HepG2 (cell line): Measurements from ENCODE around the gene UBE2C. TPM values are rescaled to one million over a fixed set of nuclear protein-coding genes. Genes with fewer than 3 reads are reported as not detected.
A peak's percentile ranks its signal among the peaks of the same experiment; 100 is the strongest.

Experiments used
- ATF2 ChIP-seq: sonication (generic); formaldehyde crosslinking; IDR thresholded peaks from 2 replicates; pipeline ENCODE4 v1.4.0; 2020; ENCODE audit warnings: missing genetic modification reagents
- CSRNP2 ChIP-seq: sonication (generic); formaldehyde crosslinking; conservative IDR thresholded peaks from 2 replicates; pipeline ENCODE4 v1.8.0; 2022; ENCODE audit warnings: low read depth, missing genetic modification reagents
- KMT2B ChIP-seq: IDR thresholded peaks from 2 replicates; pipeline ENCODE4 v1.6.1; 2016; ENCODE audit warnings: missing genetic modification reagents, missing compliant biosample characterization
- MAFG ChIP-seq: sonication (generic); formaldehyde crosslinking; IDR thresholded peaks from 2 replicates; pipeline ENCODE4 v1.5.1; 2020; ENCODE audit warnings: mild to moderate bottlenecking, missing genetic modification reagents
- NFKB2 ChIP-seq: sonication (generic); formaldehyde crosslinking; IDR thresholded peaks from 2 replicates; pipeline ENCODE4 v1.4.0; 2020; ENCODE audit warnings: missing genetic modification reagents, borderline replicate concordance
- POGK ChIP-seq: sonication (generic); formaldehyde crosslinking; conservative IDR thresholded peaks from 2 replicates; pipeline ENCODE4 v1.8.0; 2022; ENCODE audit warnings: mild to moderate bottlenecking, moderate library complexity, missing genetic modification reagents
- RFXAP ChIP-seq: sonication (generic); formaldehyde crosslinking; IDR thresholded peaks from 2 replicates; pipeline ENCODE4 v1.4.0; 2020; ENCODE audit warnings: missing genetic modification reagents, borderline replicate concordance
- SRSF4 ChIP-seq: fragments of 200-400 bp; formaldehyde crosslinking; IDR thresholded peaks from one replicate; pipeline ENCODE4 v1.6.1; 2018; ENCODE audit warnings: mild to moderate bottlenecking, low read depth, low read length, moderate library complexity; ENCODE audit not compliant: poor library complexity, severe bottlenecking
- TBX3 ChIP-seq: fragments of 450-650 bp; IDR thresholded peaks from 2 replicates; pipeline ENCODE4 v1.6.1; 2017; ENCODE audit warnings: antibody characterized with exemption, mild to moderate bottlenecking, inconsistent platforms, borderline replicate concordance
- TCF7L2 ChIP-seq: IDR thresholded peaks from 2 replicates; pipeline ENCODE4 v1.6.1; 2011; ENCODE audit warnings: mild to moderate bottlenecking, low read depth, low read length, moderate library complexity
- THRA ChIP-seq: sonication (generic); formaldehyde crosslinking; IDR thresholded peaks from 2 replicates; pipeline ENCODE4 v1.4.0; 2020; ENCODE audit warnings: missing genetic modification reagents, borderline replicate concordance
- ZNF143 ChIP-seq: sonication (generic); formaldehyde crosslinking; IDR thresholded peaks from 2 replicates; pipeline ENCODE4 v1.4.0; 2020; ENCODE audit warnings: missing genetic modification reagents
- ZNF484 ChIP-seq: sonication (generic); formaldehyde crosslinking; IDR thresholded peaks from 2 replicates; pipeline ENCODE4 v1.5.1; 2020; ENCODE audit warnings: mild to moderate bottlenecking, low read depth, missing genetic modification reagents, borderline replicate concordance
- ZNF790 ChIP-seq: sonication (generic); formaldehyde crosslinking; IDR thresholded peaks from 2 replicates; pipeline ENCODE4 v1.8.0; 2022; ENCODE audit warnings: missing genetic modification reagents, mild to moderate bottlenecking, borderline replicate concordance
- ZSCAN21 ChIP-seq: sonication (generic); formaldehyde crosslinking; IDR thresholded peaks from 2 replicates; pipeline ENCODE4 v1.8.0; 2022; ENCODE audit warnings: mild to moderate bottlenecking, missing genetic modification reagents, moderate library complexity, borderline replicate concordance
- ZZZ3 ChIP-seq: sonication (generic); formaldehyde crosslinking; IDR thresholded peaks from 2 replicates; pipeline ENCODE4 v1.4.0; 2020; ENCODE audit warnings: missing genetic modification reagents, mild to moderate bottlenecking, borderline replicate concordance
- polyA plus RNA-seq, 8 experiments: library from polyadenylated mRNA; depleted of rRNA in 3 of 8; stranded (reverse) in 7 of 8; unstranded in 1 of 8; fragments of >200 nt; fragmentation: Illumina TruSeq in 4 of 8; extraction: Trizol in 4 of 8; gene quantifications; 2 replicates each; pipeline versions ENCODE4 v1.2.1 to v1.2.3, GENCODE V29; 2011 to 2016; ENCODE audit warnings: low read depth in 4 of 8, missing spikeins in 1 of 8, mixed read lengths in 1 of 8; ENCODE audit not compliant: insufficient read depth in 1 of 8
- total RNA-seq, 5 experiments: library from RNA; depleted of rRNA; stranded (reverse); fragments of >200 nt; fragmentation: Illumina TruSeq; extraction: Trizol; gene quantifications; 2 replicates each; pipeline ENCODE4 v1.2.3, GENCODE V29; 2016; ENCODE audit warnings: low read depth in 1 of 5

The UBE2C gene
- total and polyA plus RNA-seq, 2 of the 13 experiments (the other 11 are each of a cell fraction or from before 2014, with no cell fraction given) = 100 to 123 TPM

GRCh38 chr20:45857114-45857881 lies 44.9 kb downstream of the UBE2C start, which contains the start of the genes ACOT8 and ZSWIM3 (continued):
- TF ChIP-seq THRA (CRISPR knock-in tag) = peak; percentile 51
- no peak for TF ChIP-seq MAFG (CRISPR knock-in tag)
- TF ChIP-seq TBX3 = peak; percentile 43; the same call in 1 of the 2 replicates
- no peak for TF ChIP-seq ZNF790 (CRISPR knock-in tag)
- TF ChIP-seq NFKB2 = peak; percentile 49; the same call in 1 of the 2 replicates
- no peak; the same call in 1 of the 2 replicates for TF ChIP-seq ZZZ3 (CRISPR knock-in tag)
- TF ChIP-seq CSRNP2 = no peak
- TF ChIP-seq KMT2B (CRISPR knock-in tag) = peak; percentile 88
- TF ChIP-seq ZNF143 (CRISPR knock-in tag) = peak; percentile 50
- TF ChIP-seq RFXAP (CRISPR knock-in tag) = no peak
- peak; percentile 22 for TF ChIP-seq ATF2
- TF ChIP-seq POGK (CRISPR knock-in tag) = peak; percentile 27; the same call in 1 of the 2 replicates
- no peak for TF ChIP-seq TCF7L2
- peak; percentile 25; the same call in 1 of the 2 replicates for TF ChIP-seq ZSCAN21
- TF ChIP-seq SRSF4 = no peak
- TF ChIP-seq ZNF484 (CRISPR knock-in tag) = no peak
